Breast epithelium (tissue), 4 donors: ENCODE data around the gene CELSR3. TPM values are rescaled to one million over a fixed set of nuclear protein-coding genes. Genes with fewer than 3 reads are reported as not detected.
A peak's percentile ranks its signal among the peaks of the same experiment; 100 is the strongest.

Experiments
- DNase-seq, 2 donors: peaks; one replicate each; pipeline ENCODE4 v3.0.0-alpha.2; 2019; ENCODE audit warnings: low spot score in 2 of 2
- H3K27ac ChIP-seq, 2 donors: fragments of 200-600 bp; sonication (generic) in 1 of 2; one replicate each; pipeline ENCODE4 v1.5.1; 2016 to 2019; ENCODE audit warnings: mild to moderate bottlenecking in 1 of 2
- H3K27me3 ChIP-seq, 2 donors: fragments of 200-600 bp; sonication (generic) in 1 of 2; one replicate each; pipeline versions ENCODE4 v1.5.1 to v1.6.0; 2017 to 2019; ENCODE audit warnings: control low read depth in 1 of 2, mild to moderate bottlenecking in 1 of 2
- H3K36me3 ChIP-seq: fragments of 200-600 bp; one replicate; pipeline ENCODE4 v1.5.1; 2019
- H3K4me1 ChIP-seq, 2 donors: fragments of 200-600 bp; sonication (generic); one replicate each; pipeline ENCODE4 v1.5.1; 2016 to 2019; ENCODE audit warnings: control low read depth in 1 of 2
- H3K4me3 ChIP-seq, 3 donors: fragments of 200-600 bp; sonication (generic); 1 replicate in 2 of 3; 2 replicates in 1 of 3; pipeline ENCODE4 v1.5.1; 2016 to 2019; ENCODE audit warnings: mild to moderate bottlenecking in 3 of 3, moderate library complexity in 2 of 3
- H3K9me3 ChIP-seq, 2 donors: fragments of 200-600 bp; sonication (generic) in 1 of 2; one replicate each; pipeline ENCODE4 v1.5.1; 2016 to 2019; ENCODE audit warnings: control low read depth in 1 of 2
- CTCF ChIP-seq, 3 donors: fragments of 450-650 bp; IDR thresholded peaks; one replicate each; pipeline ENCODE4 v1.5.1; 2016 to 2017; ENCODE audit warnings: antibody characterized with exemption in 3 of 3, mild to moderate bottlenecking in 3 of 3, moderate library complexity in 3 of 3
- POLR2A ChIP-seq: fragments of 450-650 bp; IDR thresholded peaks from one replicate; pipeline ENCODE4 v1.6.1; 2016; ENCODE audit warnings: antibody characterized with exemption, mild to moderate bottlenecking, moderate library complexity
- POLR2AphosphoS5 ChIP-seq, 3 donors: sonication (generic); formaldehyde crosslinking; IDR thresholded peaks; one replicate each; pipeline ENCODE4 v1.6.1; 2017; ENCODE audit warnings: antibody characterized with exemption in 3 of 3
- intact Hi-C: fragments of 100-400 bp; cut with DNase I; formaldehyde crosslinking; loops from one replicate; pipeline ENCODE4 v1.15.1; 2023; ENCODE audit warnings: low total_unique reads
- total RNA-seq, 3 donors: library from RNA; depleted of rRNA; stranded (reverse); fragments of >200 nt; gene quantifications; one replicate each; pipeline ENCODE4 v1.1.0, GENCODE V29; 2016

CELSR3 gene
- total RNA-seq: 1 to 10 TPM in 2 of 3 donors, under 1 TPM in 1; 0.88 to 1.3 (median 1.1) TPM

GRCh38 chr3:48662753-48663488 is at the start of gene CELSR3:
Gene CELSR3 (minus strand): TSS chr3:48662886. CDS start chr3:48662634, 252 bp downstream.
- no peaks in the 10 kb centered on the region for H3K9me3 ChIP-seq
- H3K27me3 ChIP-seq: peaks cover 8 to 19% of the 10 kb centered on the region in 2 donors
- intact Hi-C loops: no loop called here
- peak; percentile 57 to 79 for DNase-seq
- TF ChIP-seq CTCF (IDR thresholded peaks at IDR 0.05) (no peak), POLR2AphosphoS5 (IDR thresholded peaks at IDR 0.05) (peak in 1 of 3 donors; percentile 15)
- H3K4me1 ChIP-seq: peaks cover 0 to 7% of the 10 kb centered on the region in 2 donors
- no peaks in the 10 kb centered on the region for H3K36me3 ChIP-seq
- H3K27ac ChIP-seq: peak within 1 kb of the TSS; percentile 86 to 89
- peak within 1 kb of the TSS; percentile 45 to 85 (median 59) for H3K4me3 ChIP-seq

- H3K27ac ChIP-seq: peak overlapping the region in 1 of 2 donors; percentile 96
- H3K27me3 ChIP-seq: no peaks in the 10 kb centered on the region
- H3K4me3 ChIP-seq: no peak overlapping the region
- no peaks in the 10 kb centered on the region for H3K36me3 ChIP-seq
- no peak for DNase-seq
- H3K9me3 ChIP-seq: no peaks in the 10 kb centered on the region
- intact Hi-C loops: no loop called here
- peaks cover 0 to 8% of the 10 kb centered on the region in 2 donors for H3K4me1 ChIP-seq
- TF ChIP-seq POLR2AphosphoS5 (IDR thresholded peaks at IDR 0.05) (no peak), CTCF (IDR thresholded peaks at IDR 0.05) (no peak), POLR2A (no peak)
Measured at GRCh38 chr3:48711727-48712126, 49.0 kb upstream of the CELSR3 start.

- H3K4me1 ChIP-seq: no peaks in the 10 kb centered on the region
- H3K27me3 ChIP-seq: no peaks in the 10 kb centered on the region
- H3K4me3 ChIP-seq: peak overlapping the region in 1 of 3 donors; percentile 6
- peak overlapping the region; percentile 68 for H3K27ac ChIP-seq
- TF ChIP-seq POLR2A (no peak), CTCF (IDR thresholded peaks at IDR 0.05) (no peak), POLR2AphosphoS5 (IDR thresholded peaks at IDR 0.05) (no peak)
- peak in 1 of 2 donors; percentile 80 for DNase-seq
- H3K9me3 ChIP-seq: no peaks in the 10 kb centered on the region
- intact Hi-C loops: no loop called here
- no peaks in the 10 kb centered on the region for H3K36me3 ChIP-seq
Measured at GRCh38 chr3:48709051-48709461, 46.4 kb upstream of the CELSR3 start.

GRCh38 chr3:48708481-48708889 is 45.8 kb upstream of the CELSR3 start:
- Histone ChIP-seq H3K27ac (peak overlapping the region; percentile 68), H3K4me3 (no peak overlapping the region), H3K4me1 (no peaks in the 10 kb centered on the region), H3K36me3 (no peaks in the 10 kb centered on the region), H3K27me3 (no peaks in the 10 kb centered on the region), H3K9me3 (no peaks in the 10 kb centered on the region)
- TF ChIP-seq POLR2A: no peak
- TF ChIP-seq CTCF (IDR thresholded peaks at IDR 0.05): no peak
- TF ChIP-seq POLR2AphosphoS5 (IDR thresholded peaks at IDR 0.05): no peak
- intact Hi-C loops: no loop called here
- no peak for DNase-seq

GRCh38 chr3:48707157-48707556 is 44.5 kb upstream of the CELSR3 start:
- H3K27ac ChIP-seq: peak overlapping the region; percentile 48 to 68
- intact Hi-C loops: no loop called here
- no peaks in the 10 kb centered on the region for H3K9me3 ChIP-seq
- TF ChIP-seq CTCF (IDR thresholded peaks at IDR 0.05) (no peak), POLR2A (no peak), POLR2AphosphoS5 (IDR thresholded peaks at IDR 0.05) (no peak)
- no peak overlapping the region for H3K4me3 ChIP-seq
- no peak for DNase-seq
- no peaks in the 10 kb centered on the region for H3K4me1 ChIP-seq
- H3K27me3 ChIP-seq: no peaks in the 10 kb centered on the region
- H3K36me3 ChIP-seq: no peaks in the 10 kb centered on the region
